ENCODE data around the gene DOCK7.

GRCh38 chr1:62487956-62488355 is 200.2 kb downstream of the DOCK7 start:
- TF ChIP-seq CTCF (IDR thresholded peaks at IDR 0.05) (no peak), POLR2AphosphoS5 (IDR thresholded peaks at IDR 0.05; ENCODE audit: low read depth, low read length) (no peak), SIN3A (IDR thresholded peaks at IDR 0.05; ENCODE audit: borderline replicate concordance, insufficient read depth, low read depth, low read length) (no peak)
